Fibroblast of peridontal ligament (primary cell): Measurements from ENCODE around the gene SPATA9.

Source experiments
- DNase-seq: peaks from one replicate; pipeline ENCODE4 v3.0.0-alpha.2; 2010; ENCODE audit errors: extremely low read depth

The SPATA9 gene

GRCh38 chr5:95619514-95620029 is 63.2 kb downstream of the SPATA9 start:
- DNase-seq: no peak

- no peak for DNase-seq
Measured at GRCh38 chr5:95619096-95619495, 63.7 kb downstream of the SPATA9 start.

- no peak for DNase-seq
Measured at GRCh38 chr5:95617057-95617456, 65.7 kb downstream of the SPATA9 start.

- DNase-seq: no peak
Measured at GRCh38 chr5:95615164-95615467, 67.7 kb downstream of the SPATA9 start.

- no peak for DNase-seq
Measured at GRCh38 chr5:95613514-95613913, 69.3 kb downstream of the SPATA9 start.

GRCh38 chr5:95611396-95611795 is 71.4 kb downstream of the SPATA9 start:
- DNase-seq: no peak

GRCh38 chr5:95610546-95610945 is 72.2 kb downstream of the SPATA9 start:
- no peak for DNase-seq

- peak; percentile 25 for DNase-seq
Measured at GRCh38 chr5:95609711-95610110, 73.1 kb downstream of the SPATA9 start.
